ENCODE data around the gene GPR35.

- TF ChIP-seq CTCF (conservative IDR thresholded peaks at IDR 0.05; ENCODE audit: low read depth, low read length) (no peak), EZH2 (IDR thresholded peaks at IDR 0.05; ENCODE audit: borderline replicate concordance, low read depth, low read length, poor library complexity, severe bottlenecking) (no peak)
Observed at GRCh38 chr2:240650254-240650965, 25.1 kb downstream of the GPR35 start.
